H9 (cell line): ENCODE data around the gene ALAS1. TPM values are rescaled to one million over a fixed set of nuclear protein-coding genes. Genes with fewer than 3 reads are reported as not detected.

Experiments used
- DNase-seq: peaks from one replicate; pipeline ENCODE4 v3.0.0-alpha.2; 2017
- H2AFZ ChIP-seq: one replicate; pipeline ENCODE4 v1.6.1; 2013; ENCODE audit warnings: mild to moderate bottlenecking, low read length, control low read depth, moderate library complexity
- H2AK5ac ChIP-seq: 2 replicates; pipeline ENCODE4 v1.6.1; 2013; ENCODE audit warnings: low read length, control low read depth, mixed read lengths; ENCODE audit not compliant: insufficient read length
- H2BK120ac ChIP-seq: one replicate; pipeline ENCODE4 v1.6.1; 2013; ENCODE audit warnings: low read depth, mild to moderate bottlenecking, low read length, control low read depth, inconsistent platforms; ENCODE audit not compliant: poor library complexity, severe bottlenecking
- H2BK12ac ChIP-seq: 2 replicates; pipeline ENCODE4 v1.6.1; 2013; ENCODE audit warnings: low read length, control low read depth, mixed read lengths, low read depth; ENCODE audit not compliant: insufficient read length
- H2BK15ac ChIP-seq: 2 replicates; pipeline ENCODE4 v1.6.1; 2013; ENCODE audit warnings: low read depth, low read length, control low read depth
- H2BK20ac ChIP-seq: one replicate; pipeline ENCODE4 v1.6.1; 2013; ENCODE audit warnings: low read depth, mild to moderate bottlenecking, low read length, control low read depth, inconsistent platforms; ENCODE audit not compliant: poor library complexity, severe bottlenecking
- H2BK5ac ChIP-seq: 2 replicates; pipeline ENCODE4 v1.6.1; 2013; ENCODE audit warnings: low read length, control low read depth, mixed read lengths; ENCODE audit not compliant: insufficient read length
- H3K14ac ChIP-seq: 2 replicates; pipeline ENCODE4 v1.6.1; 2013; ENCODE audit warnings: low read length, control low read depth; ENCODE audit not compliant: insufficient read depth
- H3K18ac ChIP-seq: 2 replicates; pipeline ENCODE4 v1.6.1; 2013; ENCODE audit warnings: low read depth, mild to moderate bottlenecking, mixed read lengths, low read length, control low read depth; ENCODE audit not compliant: insufficient read length
- H3K23ac ChIP-seq: 2 replicates; pipeline ENCODE4 v1.6.1; 2013; ENCODE audit warnings: low read length, control low read depth, mixed read lengths, low read depth; ENCODE audit not compliant: insufficient read length
- H3K23me2 ChIP-seq: 2 replicates; pipeline ENCODE4 v1.6.1; 2013; ENCODE audit warnings: low read depth, mild to moderate bottlenecking, mixed read lengths, low read length, control low read depth; ENCODE audit not compliant: insufficient read length, poor library complexity, severe bottlenecking
- H3K27ac ChIP-seq: 2 replicates; pipeline ENCODE4 v1.5.1; 2013; ENCODE audit warnings: low read length, control low read depth, mixed read lengths, low read depth; ENCODE audit not compliant: insufficient read length
- H3K27me3 ChIP-seq: 2 replicates; pipeline ENCODE4 v1.6.1; 2013; ENCODE audit warnings: low read length, control low read depth, inconsistent platforms; ENCODE audit not compliant: insufficient read depth
- H3K4ac ChIP-seq: 2 replicates; pipeline ENCODE4 v1.6.1; 2013; ENCODE audit warnings: low read depth, mild to moderate bottlenecking, control low read depth, inconsistent platforms, low read length, moderate library complexity
- H3K4me1 ChIP-seq: 2 replicates; pipeline ENCODE4 v1.6.1; 2013; ENCODE audit warnings: low read length, control low read depth, inconsistent platforms; ENCODE audit not compliant: insufficient read depth
- H3K4me2 ChIP-seq: 2 replicates; pipeline ENCODE4 v1.6.1; 2013; ENCODE audit warnings: low read length, control low read depth, mixed read lengths; ENCODE audit not compliant: insufficient read length, insufficient read depth
- H3K56ac ChIP-seq: 2 replicates; pipeline ENCODE4 v1.6.1; 2013; ENCODE audit warnings: low read depth, mild to moderate bottlenecking, mixed read lengths, low read length, control low read depth; ENCODE audit not compliant: insufficient read length
- H3K79me1 ChIP-seq: 2 replicates; pipeline ENCODE4 v1.6.1; 2013; ENCODE audit warnings: low read depth, mild to moderate bottlenecking, moderate library complexity, low read length, control low read depth, inconsistent platforms; ENCODE audit not compliant: insufficient read depth, poor library complexity, severe bottlenecking
- H3K79me2 ChIP-seq: 2 replicates; pipeline ENCODE4 v1.6.1; 2013; ENCODE audit warnings: low read length, control low read depth, inconsistent platforms; ENCODE audit not compliant: insufficient read depth
- H3K9ac ChIP-seq: 2 replicates; pipeline ENCODE4 v1.6.1; 2013; ENCODE audit warnings: low read length, control low read depth, mixed read lengths; ENCODE audit not compliant: insufficient read length; ENCODE audit errors: extremely low read depth
- H3K9me3 ChIP-seq: one replicate; pipeline ENCODE4 v1.6.1; 2013; ENCODE audit warnings: low read depth, low read length, inconsistent platforms; ENCODE audit not compliant: control insufficient read depth
- H3T11ph ChIP-seq: one replicate; pipeline ENCODE4 v1.6.1; 2013; ENCODE audit warnings: mild to moderate bottlenecking, low read length, control low read depth, inconsistent platforms
- H4K20me1 ChIP-seq: one replicate; pipeline ENCODE4 v1.6.1; 2013; ENCODE audit not compliant: control insufficient read depth, insufficient read length, insufficient read depth
- H4K5ac ChIP-seq: 2 replicates; pipeline ENCODE4 v1.6.1; 2013; ENCODE audit warnings: low read depth, mild to moderate bottlenecking, mixed read lengths, low read length, control low read depth; ENCODE audit not compliant: insufficient read length
- H4K8ac ChIP-seq: replicated peaks from 2 replicates; pipeline ENCODE4 v1.6.1; 2013; ENCODE audit warnings: low read length, control low read depth, mixed read lengths, low read depth; ENCODE audit not compliant: insufficient read length
- H4K91ac ChIP-seq: 2 replicates; pipeline ENCODE4 v1.6.1; 2013; ENCODE audit warnings: low read depth, mild to moderate bottlenecking, moderate library complexity, mixed read lengths, low read length, control low read depth; ENCODE audit not compliant: insufficient read length
- H3K27ac Mint-ChIP-seq, 3 experiments: 2 replicates in 2 of 3; 3 replicates in 1 of 3; pipeline ENCODE4 v1.8.0; 2020 to 2021; ENCODE audit warnings: mixed read lengths in 3 of 3, mild to moderate bottlenecking in 1 of 3, moderate library complexity in 1 of 3
- H3K27me3 Mint-ChIP-seq: 2 replicates; pipeline ENCODE4 v1.8.0; 2021; ENCODE audit warnings: low read depth, mild to moderate bottlenecking, moderate library complexity, mixed read lengths
- H3K36me3 Mint-ChIP-seq, 3 experiments: 2 replicates in 2 of 3; 3 replicates in 1 of 3; pipeline ENCODE4 v1.8.0; 2020 to 2021; ENCODE audit warnings: low read depth in 3 of 3, mixed read lengths in 3 of 3; ENCODE audit not compliant: insufficient read depth in 1 of 3
- H3K4me1 Mint-ChIP-seq, 2 experiments: 2 replicates each; pipeline ENCODE4 v1.8.0; 2020; ENCODE audit warnings: mixed read lengths in 2 of 2
- H3K4me3 Mint-ChIP-seq, 2 experiments: 2 replicates in 1 of 2; 3 replicates in 1 of 2; pipeline ENCODE4 v1.8.0; 2020 to 2021; ENCODE audit warnings: mild to moderate bottlenecking in 2 of 2, mixed read lengths in 2 of 2, moderate library complexity in 1 of 2
- H3K9me3 Mint-ChIP-seq, 2 experiments: 2 replicates in 1 of 2; 3 replicates in 1 of 2; pipeline ENCODE4 v1.8.0; 2020; ENCODE audit warnings: mild to moderate bottlenecking in 2 of 2, mixed read lengths in 2 of 2, moderate library complexity in 1 of 2
- CTCF ChIP-seq: fragments of 200-600 bp; sonication (generic); conservative IDR thresholded peaks from 3 replicates; pipeline ENCODE4 v1.8.0; 2021; ENCODE audit warnings: antibody characterized with exemption, mild to moderate bottlenecking
- WGBS: extraction: QIAGEN DNeasy Blood & Tissue Kit; methylation state at CpG from one replicate; pipeline ENCODE4 v1.1.7; 2013; ENCODE audit warnings: missing lambda C conversion rate, low lambda C conversion rate, mixed read lengths; ENCODE audit not compliant: insufficient read length; ENCODE audit errors: extremely low coverage; 5-methylcytosine and 5-hydroxymethylcytosine counted together
- total RNA-seq: library from RNA; stranded (reverse); gene quantifications from 2 replicates; pipeline ENCODE4 v1.2.1, GENCODE V29; 2021

The ALAS1 gene
- total RNA-seq, 1 experiment from 2014 or later: 39.1 TPM

DNA sequence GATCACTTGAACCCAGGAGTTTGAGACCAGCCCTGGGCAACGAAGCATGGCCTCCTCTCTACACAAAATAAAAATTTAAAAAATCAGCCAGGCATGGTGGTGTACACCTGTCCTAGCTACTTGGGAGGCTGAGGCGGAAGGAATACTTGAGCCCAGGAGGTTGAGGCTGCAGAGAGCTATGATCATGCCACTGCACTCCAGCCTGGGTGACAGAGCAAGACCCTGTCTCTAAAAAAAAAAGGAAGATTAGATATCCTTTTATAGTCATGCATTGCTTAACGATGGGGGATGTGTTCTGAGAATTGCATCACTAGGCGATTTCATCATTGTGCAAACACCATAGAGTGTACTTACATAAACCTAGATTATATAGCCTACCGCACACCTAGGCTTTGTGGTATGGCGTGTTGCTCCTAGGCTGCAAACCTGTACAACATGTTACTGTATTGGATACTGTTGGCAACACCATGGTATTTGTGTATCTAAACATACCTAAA is 12.6 kb downstream of the ALAS1 start:
- Histone ChIP-seq H2BK12ac (no peak overlapping the region), H2BK5ac (no peak overlapping the region), H2BK15ac (no peak overlapping the region), H3K14ac (no peak overlapping the region), H2AK5ac (no peak overlapping the region), H3K9ac (no peak overlapping the region), H3K56ac (no peak overlapping the region), H3K4me1 (no peaks in the 10 kb centered on the region), H3K9me3 (no peaks in the 10 kb centered on the region), H3K4me2 (no peak overlapping the region), H2BK20ac (no peak overlapping the region), H3K27me3 (no peaks in the 10 kb centered on the region), H4K8ac (no peak overlapping the region), H2BK120ac (no peak overlapping the region), H3K4ac (no peak overlapping the region), H3K23ac (no peak overlapping the region), H4K20me1 (no peaks in the 10 kb centered on the region), H3K27ac (no peak overlapping the region), H2AFZ (no peak overlapping the region), H4K91ac (no peak overlapping the region), H3T11ph (no peak overlapping the region), H3K79me1 (no peaks in the 10 kb centered on the region), H3K18ac (no peak overlapping the region), H4K5ac (no peak overlapping the region), H3K23me2 (no peaks in the 10 kb centered on the region), H3K79me2 (no peaks in the 10 kb centered on the region)
- TF ChIP-seq CTCF: no peak
- H3K9me3 Mint-ChIP-seq: no peaks in the 10 kb centered on the region
- H3K27me3 Mint-ChIP-seq: no peaks in the 10 kb centered on the region
- WGBS: no CpG with 5 or more reads among the region's 6 CpGs
- no peak overlapping the region for H3K4me3 Mint-ChIP-seq
- no peak for DNase-seq
- no peak overlapping the region for H3K27ac Mint-ChIP-seq
- H3K36me3 Mint-ChIP-seq: peaks cover 47 to 97% (median 95%) of the 10 kb centered on the region in 3 experiments; a peak in 6 of 7 replicates
- H3K4me1 Mint-ChIP-seq: no peaks in the 10 kb centered on the region
